ENCODE data around the gene SF3B4. TPM values are rescaled to one million over a fixed set of nuclear protein-coding genes. Genes with fewer than 3 reads are reported as not detected.

SF3B4 gene
- total and polyA plus RNA-seq, 2 of the 8 experiments (the other 6 are each of a cell fraction or from before 2014, with no cell fraction given) = 81.1 to 122 TPM

GRCh38 chr1:149886396-149887195 is 41.0 kb downstream of the SF3B4 start (continued):
- TF ChIP-seq CHD7 (IDR thresholded peaks at IDR 0.05; ENCODE audit: insufficient replicate concordance, low read length) = no peak
- no peak for TF ChIP-seq CTCF (IDR thresholded peaks at IDR 0.05; ENCODE audit: control extremely low read depth in 1 of 3, insufficient read depth in 1 of 3, low read depth in 1 of 3, low read length in 3 of 3)
- TF ChIP-seq POLR2AphosphoS5 (IDR thresholded peaks at IDR 0.05; ENCODE audit: low read depth, low read length) = peak; percentile 97
- TF ChIP-seq MAX (IDR thresholded peaks at IDR 0.05) = no peak
- TF ChIP-seq RXRA (IDR thresholded peaks at IDR 0.05; ENCODE audit: insufficient read depth, low read depth, low read length) = no peak
- TF ChIP-seq POLR2A (IDR thresholded peaks at IDR 0.05; ENCODE audit: control extremely low read depth in 1 of 2, low read depth in 2 of 2, low read length in 2 of 2) = peak; percentile 93 to 95
- TF ChIP-seq CEBPB (IDR thresholded peaks at IDR 0.05; ENCODE audit: low read depth, low read length) = no peak
- no peak for TF ChIP-seq ASH2L (IDR thresholded peaks at IDR 0.05; ENCODE audit: low read length)

All from H1 (cell line).